HepG2 (cell line): ENCODE measurements around the gene KLHL11. TPM values are rescaled to one million over a fixed set of nuclear protein-coding genes. Genes with fewer than 3 reads are reported as not detected.
A peak's percentile ranks its signal among the peaks of the same experiment; 100 is the strongest.

Source experiments
- ATAC-seq: fragments of 200-7000 bp; cut with Tn5 transposase; 3 replicates; pipeline ENCODE4 v1.9.1; 2020; ENCODE audit warnings: mild to moderate bottlenecking, moderate library complexity
- BruUV-seq: library from RNA; stranded (reverse); fragments of 400-500 nt; replicated peaks from 2 replicates; lab custom pipeline; 2021; lab: Mats Ljungman, UMichigan
- CTCF ChIA-PET: fragments of 300-600 bp; formaldehyde crosslinking; extraction: SDS; loops from one replicate; lab custom pipeline; 2021; ENCODE audit warnings: low total read pairs, inconsistent platforms, low intra/inter-chr PET ratio; lab: Yijun Ruan, JAX
- POLR2A ChIA-PET: fragments of 350-600 bp; sonication (Branson Sonifier 250); formaldehyde crosslinking; loops from one replicate; lab custom pipeline; 2020; ENCODE audit warnings: antibody characterized with exemption, inconsistent platforms; lab: Yijun Ruan, JAX
- DNase-seq: peaks from one replicate; pipeline ENCODE4 v3.0.0-alpha.2; 2015; ENCODE audit warnings: low spot score
- FAIRE-seq: peaks from 3 replicates; lab custom pipeline; 2011; peaks lifted over from hg19 to GRCh38; lab: Jason Lieb, UNC
- H2AFZ ChIP-seq: one replicate; pipeline ENCODE4 v1.6.1; 2011; ENCODE audit warnings: low read length, inconsistent platforms
- H3K27ac ChIP-seq: fragments of 300-600 bp; 3 replicates; pipeline ENCODE4 v1.8.0; 2011; ENCODE audit warnings: mixed run types, mild to moderate bottlenecking, mixed read lengths, low read length, inconsistent platforms; ENCODE audit not compliant: insufficient read depth; ENCODE audit errors: extremely low read length
- H3K27me3 ChIP-seq, 2 experiments: fragments of 200-600 bp in 1 of 2; 2 replicates in 1 of 2; 3 replicates in 1 of 2; pipeline versions ENCODE4 v1.6.0 to v1.8.0; 2011; ENCODE audit warnings: low read length in 2 of 2, mild to moderate bottlenecking in 2 of 2, moderate library complexity in 2 of 2, inconsistent platforms in 1 of 2; ENCODE audit not compliant: insufficient read depth in 2 of 2, control insufficient read depth in 1 of 2
- H3K36me3 ChIP-seq, 2 experiments: fragments of 200-600 bp in 1 of 2; replicated peaks in 1 of 2; 2 replicates in 1 of 2; 3 replicates in 1 of 2; pipeline versions ENCODE4 v1.5.1 to v1.8.0; 2011; ENCODE audit warnings: low read length in 2 of 2, inconsistent platforms in 1 of 2; ENCODE audit not compliant: insufficient read depth in 2 of 2, control insufficient read depth in 1 of 2
- H3K4me1 ChIP-seq: 2 replicates; pipeline ENCODE4 v1.5.1; 2012; ENCODE audit warnings: low read length, inconsistent platforms; ENCODE audit not compliant: insufficient read depth
- H3K4me2 ChIP-seq: 2 replicates; pipeline ENCODE4 v1.6.0; 2011; ENCODE audit warnings: low read depth, low read length, inconsistent platforms
- H3K4me3 ChIP-seq, 3 experiments: fragments of 200-600 bp in 1 of 3; sonication (generic), shearing (Covaris generic) in 1 of 3; replicated peaks in 1 of 3; 2 replicates each; pipeline ENCODE4 v1.5.1; 2011 to 2016; ENCODE audit warnings: low read length in 3 of 3, inconsistent platforms in 2 of 3, low read depth in 2 of 3, mild to moderate bottlenecking in 2 of 3, control low read depth in 1 of 3, mixed read lengths in 1 of 3; ENCODE audit not compliant: insufficient read depth in 1 of 3
- H3K79me2 ChIP-seq: one replicate; pipeline ENCODE4 v1.6.1; 2011; ENCODE audit warnings: low read length, inconsistent platforms; ENCODE audit not compliant: insufficient read depth
- H3K9ac ChIP-seq: 2 replicates; pipeline ENCODE4 v1.6.0; 2011; ENCODE audit warnings: mild to moderate bottlenecking, low read depth, low read length, inconsistent platforms; ENCODE audit not compliant: insufficient read depth
- H3K9me3 ChIP-seq: 2 replicates; pipeline ENCODE4 v1.5.1; 2012; ENCODE audit warnings: mild to moderate bottlenecking, low read length
- H4K20me1 ChIP-seq: 2 replicates; pipeline ENCODE4 v1.6.0; 2011; ENCODE audit warnings: inconsistent platforms, mild to moderate bottlenecking, low read length, moderate library complexity; ENCODE audit not compliant: insufficient read depth
- RARG ChIP-seq: sonication (generic); formaldehyde crosslinking; IDR thresholded peaks from 2 replicates; pipeline ENCODE4 v1.4.0; 2020; ENCODE audit warnings: low read depth, mild to moderate bottlenecking, missing genetic modification reagents
- SPEN ChIP-seq: sonication (generic); formaldehyde crosslinking; IDR thresholded peaks from 2 replicates; pipeline ENCODE4 v1.5.1; 2020; ENCODE audit warnings: low read depth, mild to moderate bottlenecking, missing genetic modification reagents
- THAP9 ChIP-seq: sonication (generic); formaldehyde crosslinking; IDR thresholded peaks from 2 replicates; pipeline ENCODE4; 2020; ENCODE audit warnings: missing genetic modification reagents, mild to moderate bottlenecking, borderline replicate concordance
- ZBTB14 ChIP-seq: sonication (generic); formaldehyde crosslinking; IDR thresholded peaks from 2 replicates; pipeline ENCODE4 v1.4.0; 2020; ENCODE audit warnings: missing genetic modification reagents
- ZNF136 ChIP-seq: sonication (generic); formaldehyde crosslinking; IDR thresholded peaks from 2 replicates; pipeline ENCODE4 v1.8.1; 2022; ENCODE audit warnings: low read depth, mild to moderate bottlenecking, moderate library complexity, missing genetic modification reagents
- ZNF224 ChIP-seq: sonication (generic); formaldehyde crosslinking; IDR thresholded peaks from 2 replicates; pipeline ENCODE4 v1.5.0; 2020; ENCODE audit warnings: mild to moderate bottlenecking, missing genetic modification reagents
- ZNF619 ChIP-seq: sonication (generic); formaldehyde crosslinking; IDR thresholded peaks from 2 replicates; pipeline ENCODE4 v1.4.0; 2020; ENCODE audit warnings: mild to moderate bottlenecking, missing genetic modification reagents
- ZNF687 ChIP-seq: sonication (generic); formaldehyde crosslinking; IDR thresholded peaks from 2 replicates; pipeline ENCODE4 v1.5.1; 2020; ENCODE audit warnings: mild to moderate bottlenecking, missing genetic modification reagents, moderate library complexity
- WGBS: methylation state at CpG from one replicate; pipeline ENCODE4 v1.1.6; 2017; ENCODE audit warnings: low lambda C conversion rate; 5-methylcytosine and 5-hydroxymethylcytosine counted together
- in situ Hi-C: cut with HindIII; loops from 2 replicates; pipeline ENCODE4 v1.10.0; 2017; ENCODE audit warnings: low pct_unique_long_range_greater_than_20kb; ENCODE audit not compliant: extremely low pct_ligation_motif_present
- intact Hi-C: fragments of 100-400 bp; cut with micrococcal nuclease; formaldehyde crosslinking; loops from one replicate; pipeline ENCODE4 v1.10.0; 2022; ENCODE audit not compliant: unreplicated experiment
- polyA plus RNA-seq, 8 experiments: library from polyadenylated mRNA; depleted of rRNA in 3 of 8; stranded (reverse) in 7 of 8; unstranded in 1 of 8; fragments of >200 nt; fragmentation: Illumina TruSeq in 4 of 8; extraction: Trizol in 4 of 8; gene quantifications; 2 replicates each; pipeline versions ENCODE4 v1.2.1 to v1.2.3, GENCODE V29; 2011 to 2016; ENCODE audit warnings: low read depth in 4 of 8, missing spikeins in 1 of 8, mixed read lengths in 1 of 8; ENCODE audit not compliant: insufficient read depth in 1 of 8
- total RNA-seq, 5 experiments: library from RNA; depleted of rRNA; stranded (reverse); fragments of >200 nt; fragmentation: Illumina TruSeq; extraction: Trizol; gene quantifications; 2 replicates each; pipeline ENCODE4 v1.2.3, GENCODE V29; 2016; ENCODE audit warnings: low read depth in 1 of 5
- TF ChIP-seq, protein P1 (sequence below): sonication (generic); formaldehyde crosslinking; conservative IDR thresholded peaks from 2 replicates; pipeline ENCODE4 v1.4.0; 2020; ENCODE audit warnings: missing genetic modification reagents

Gene KLHL11
- total and polyA plus RNA-seq, 2 of the 13 experiments (the other 11 are each of a cell fraction or from before 2014, with no cell fraction given) = 7.7 to 27.5 TPM

DNA sequence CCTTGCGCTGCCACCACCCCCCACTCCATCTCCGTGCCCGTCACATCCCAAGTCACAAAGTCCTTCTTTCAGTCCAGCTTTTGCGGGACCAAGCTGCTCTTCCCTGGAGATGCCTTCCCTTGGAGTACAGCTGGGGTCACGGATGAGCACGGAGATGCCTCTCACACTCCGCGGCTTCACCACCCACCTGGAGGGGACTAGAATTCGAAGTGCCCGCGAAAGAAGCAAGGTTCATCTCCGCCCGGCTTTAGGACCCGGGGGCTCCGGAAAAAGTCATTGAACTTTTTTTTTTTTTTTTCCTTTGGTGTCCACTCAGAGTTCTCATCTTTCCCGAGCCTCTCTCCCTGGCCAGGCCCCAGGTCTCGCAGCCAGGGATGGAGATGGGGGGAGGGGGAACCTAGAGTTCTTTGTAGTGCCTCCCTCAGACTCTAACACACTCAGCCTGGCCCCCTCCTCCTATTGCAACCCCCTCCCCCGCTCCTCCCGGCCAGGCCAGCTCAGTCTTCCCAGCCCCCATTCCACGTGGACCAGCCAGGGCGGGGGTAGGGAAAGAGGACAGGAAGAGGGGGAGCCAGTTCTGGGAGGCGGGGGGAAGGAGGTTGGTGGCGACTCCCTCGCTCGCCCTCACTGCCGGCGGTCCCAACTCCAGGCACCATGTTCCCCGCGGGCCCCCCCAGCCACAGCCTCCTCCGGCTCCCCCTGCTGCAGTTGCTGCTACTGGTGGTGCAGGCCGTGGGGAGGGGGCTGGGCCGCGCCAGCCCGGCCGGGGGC, 52.7 kb downstream of the KLHL11 start, which contains the start of gene FKBP10:
Gene FKBP10 (plus strand): TSS at position 624 of the 771 bp plus-strand sequence. CDS start 31 bp downstream, at position 655.
- Histone ChIP-seq H3K9me3 (no peaks in the 10 kb centered on the region), H2AFZ (no peak within 1 kb of the TSS), H3K27ac (peak within 1 kb of the TSS; percentile 82), H3K9ac (peak within 1 kb of the TSS; percentile 88), H3K27me3 (no peaks in the 10 kb centered on the region; a peak in 1 of 5 replicates), H3K4me1 (peaks cover 60% of the 10 kb centered on the region), H3K4me2 (peak within 1 kb of the TSS; percentile 94), H3K79me2 (peaks cover 47% of the 10 kb centered on the region), H4K20me1 (no peaks in the 10 kb centered on the region), H3K36me3 (peaks cover 6 to 12% of the 10 kb centered on the region in 2 experiments; a peak in 1 of 5 replicates), H3K4me3 (peak within 1 kb of the TSS; percentile 83 to 88 (median 87))
- WGBS = under 1% methylated on average over 25 of the region's 35 CpGs
- no peak for FAIRE-seq
- intact Hi-C loops (loop anchor here (5.0 to 10.0 kb wide), 2 partner anchors 52 to 145 kb away; partner anchors contain the start of gene KLHL11), in situ Hi-C loops (no loop called here)
- POLR2A ChIA-PET = interaction anchor here (0.8 to 3.9 kb wide), 15 partner anchors 10 to 124 kb away, joined by 3 to 18 read pairs (median 7); partner anchors contain the start of genes ACLY, EIF1, JUP and KLHL10
- no TSS peak for BruUV-seq
- DNase-seq = peak; percentile 90
- CTCF ChIA-PET = interaction anchor here (2.6 kb wide), 1 partner anchor 75 kb away, joined by 14 read pairs; no protein-coding TSS in a partner anchor
- ATAC-seq = peak; percentile 64
- TF ChIP-seq THAP9 (peak; percentile 21; the same call in 1 of the 2 replicates), SPEN (CRISPR knock-in tag) (peak; percentile 38), ZNF136 (CRISPR knock-in tag) (no peak; the same call in 1 of the 2 replicates), ZBTB14 (no peak), RARG (CRISPR knock-in tag) (0 out of 2 replicates have a peak, but pooled peaks have one; percentile 70), ZNF687 (CRISPR knock-in tag) (peak; percentile 51), ZNF224 (no peak), ZNF619 (CRISPR knock-in tag) (0 out of 2 replicates have a peak, but pooled peaks have one; percentile 20)
- TF ChIP-seq, protein P1, sequence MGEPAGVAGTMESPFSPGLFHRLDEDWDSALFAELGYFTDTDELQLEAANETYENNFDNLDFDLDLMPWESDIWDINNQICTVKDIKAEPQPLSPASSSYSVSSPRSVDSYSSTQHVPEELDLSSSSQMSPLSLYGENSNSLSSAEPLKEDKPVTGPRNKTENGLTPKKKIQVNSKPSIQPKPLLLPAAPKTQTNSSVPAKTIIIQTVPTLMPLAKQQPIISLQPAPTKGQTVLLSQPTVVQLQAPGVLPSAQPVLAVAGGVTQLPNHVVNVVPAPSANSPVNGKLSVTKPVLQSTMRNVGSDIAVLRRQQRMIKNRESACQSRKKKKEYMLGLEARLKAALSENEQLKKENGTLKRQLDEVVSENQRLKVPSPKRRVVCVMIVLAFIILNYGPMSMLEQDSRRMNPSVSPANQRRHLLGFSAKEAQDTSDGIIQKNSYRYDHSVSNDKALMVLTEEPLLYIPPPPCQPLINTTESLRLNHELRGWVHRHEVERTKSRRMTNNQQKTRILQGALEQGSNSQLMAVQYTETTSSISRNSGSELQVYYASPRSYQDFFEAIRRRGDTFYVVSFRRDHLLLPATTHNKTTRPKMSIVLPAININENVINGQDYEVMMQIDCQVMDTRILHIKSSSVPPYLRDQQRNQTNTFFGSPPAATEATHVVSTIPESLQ (CRISPR knock-in tag) = no peak
